Left lobe of liver (tissue), 2 donors: ENCODE results near the gene PLEKHM2. TPM values are rescaled to one million over a fixed set of nuclear protein-coding genes. Genes with fewer than 3 reads are reported as not detected.

Source experiments
- ATAC-seq: fragments of 200-7000 bp; cut with Tn5 transposase; one replicate; pipeline ENCODE4 v1.9.1; 2020; ENCODE audit warnings: mild to moderate bottlenecking, moderate library complexity
- DNase-seq: peaks from one replicate; pipeline ENCODE4 v3.0.0-alpha.2; 2020; ENCODE audit warnings: low spot score
- total RNA-seq: library from RNA; stranded (reverse); gene quantifications from one replicate; pipeline ENCODE4 v1.2.1, GENCODE V29; 2021
- donor health status: DM: no; HTN: no; CAD: no; lungs with moderate emphysema.
- donor health status: DM: no; HTN: yes; CAD: no.

The PLEKHM2 gene
- total RNA-seq, 1 donor from 2014 or later, result 22.0 TPM

DNA sequence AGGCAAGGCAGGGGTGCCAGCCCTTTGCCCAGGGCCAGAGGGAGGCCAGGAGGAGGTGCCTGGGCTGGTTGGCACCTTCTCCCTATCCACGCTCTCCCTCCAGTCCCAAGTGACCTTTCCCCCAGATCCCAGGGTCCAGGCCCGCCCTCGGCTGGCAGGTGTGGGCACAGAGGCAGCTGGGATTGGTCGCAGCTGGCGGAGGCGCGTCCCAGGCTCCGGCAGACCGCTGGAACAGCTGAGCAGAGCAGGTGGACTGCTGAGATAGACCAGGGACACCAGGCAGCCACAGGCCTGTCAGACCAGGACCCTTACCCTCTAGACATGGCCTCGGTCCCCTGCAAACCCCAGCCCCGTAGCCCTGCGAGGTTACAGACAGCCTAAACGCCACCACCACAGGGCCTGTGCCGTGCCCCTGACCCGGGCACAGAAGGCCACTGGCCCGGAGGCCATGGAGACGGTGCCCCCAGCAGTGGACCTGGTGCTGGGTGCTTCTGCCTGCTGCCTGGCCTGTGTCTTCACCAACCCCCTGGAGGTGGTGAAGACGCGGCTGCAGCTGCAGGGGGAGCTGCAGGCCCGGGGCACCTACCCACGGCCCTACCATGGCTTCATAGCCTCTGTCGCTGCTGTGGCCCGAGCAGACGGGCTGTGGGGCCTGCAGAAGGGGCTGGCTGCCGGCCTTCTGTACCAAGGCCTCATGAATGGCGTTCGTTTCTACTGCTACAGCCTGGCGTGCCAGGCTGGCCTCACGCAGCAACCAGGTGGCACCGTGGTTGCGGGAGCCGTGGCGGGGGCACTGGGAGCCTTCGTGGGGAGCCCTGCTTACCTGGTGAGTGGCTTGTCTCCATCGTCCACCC is 52.1 kb downstream of the PLEKHM2 start, which contains the start of gene SLC25A34:
Gene SLC25A34, plus strand, starts transcription at position 221 of the 854 bp plus-strand sequence. Its CDS starts 228 bp downstream, at position 449.
- peak; percentile 79 for ATAC-seq
- DNase-seq, result peak; percentile 98

DNA sequence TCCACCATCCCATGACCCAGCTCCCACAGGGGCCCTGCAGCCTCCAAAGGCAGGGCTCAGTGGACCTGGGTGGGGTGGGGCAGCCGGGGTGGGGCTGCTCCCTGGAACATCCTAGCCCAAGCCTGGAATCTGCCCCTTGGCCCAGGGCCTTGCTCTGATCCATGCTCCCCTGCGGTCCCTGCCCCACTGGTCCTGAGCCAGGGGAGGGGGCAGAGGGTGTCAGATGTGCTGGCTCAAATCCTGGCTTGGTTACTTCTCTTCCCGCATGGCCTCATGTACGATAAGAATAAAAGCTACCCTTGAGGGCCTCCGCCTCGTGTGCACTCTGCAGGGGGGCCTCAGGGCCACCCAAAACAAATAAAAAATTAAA is 52.8 kb downstream of the PLEKHM2 start:
- ATAC-seq (peak; percentile 58), DNase-seq (peak; percentile 88)

DNA sequence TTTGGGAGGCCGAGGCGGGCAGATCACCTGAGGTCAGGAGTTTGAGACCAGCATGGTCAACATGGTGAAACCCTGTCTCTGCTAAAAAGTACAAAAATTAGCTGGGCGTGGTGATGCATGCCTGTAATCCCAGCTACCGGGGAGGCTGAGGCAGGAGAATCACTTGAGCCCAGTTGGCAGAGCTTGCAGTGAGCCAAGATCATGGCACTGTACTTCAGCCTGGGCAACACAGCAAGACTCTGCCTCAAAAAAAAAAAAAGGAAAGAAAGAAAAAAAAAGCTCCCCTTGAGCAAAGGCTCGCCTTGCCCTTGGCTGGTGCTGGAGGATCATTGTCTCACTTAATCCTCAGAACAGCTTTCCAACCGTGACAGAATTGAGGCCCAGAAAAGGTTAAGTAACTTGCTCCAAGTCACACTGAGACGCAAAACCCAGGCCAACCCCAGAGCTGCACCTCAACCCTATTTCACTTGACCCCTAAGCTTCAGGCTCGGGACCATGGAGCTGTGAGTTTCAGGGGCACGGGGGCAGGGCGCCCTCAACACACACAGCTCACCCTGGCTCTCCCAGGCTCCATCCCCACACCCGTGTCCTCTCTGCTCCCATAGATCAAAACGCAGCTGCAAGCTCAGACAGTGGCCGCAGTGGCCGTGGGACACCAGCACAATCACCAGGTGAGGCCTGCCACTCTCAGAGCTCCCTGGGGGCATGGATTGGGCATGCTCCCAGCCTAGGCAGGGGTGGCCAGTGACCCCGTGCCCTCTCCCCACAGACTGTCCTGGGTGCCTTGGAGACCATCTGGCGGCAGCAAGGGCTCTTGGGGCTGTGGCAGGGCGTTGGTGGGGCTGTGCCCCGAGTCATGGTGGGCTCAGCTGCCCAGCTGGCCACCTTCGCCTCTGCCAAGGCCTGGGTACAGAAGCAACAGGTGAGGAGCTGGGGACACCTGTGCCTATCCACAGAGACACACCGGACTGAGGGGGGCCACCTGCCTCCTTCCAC is 53.5 kb downstream of the PLEKHM2 start:
- ATAC-seq, result no peak
- no peak for DNase-seq

DNA sequence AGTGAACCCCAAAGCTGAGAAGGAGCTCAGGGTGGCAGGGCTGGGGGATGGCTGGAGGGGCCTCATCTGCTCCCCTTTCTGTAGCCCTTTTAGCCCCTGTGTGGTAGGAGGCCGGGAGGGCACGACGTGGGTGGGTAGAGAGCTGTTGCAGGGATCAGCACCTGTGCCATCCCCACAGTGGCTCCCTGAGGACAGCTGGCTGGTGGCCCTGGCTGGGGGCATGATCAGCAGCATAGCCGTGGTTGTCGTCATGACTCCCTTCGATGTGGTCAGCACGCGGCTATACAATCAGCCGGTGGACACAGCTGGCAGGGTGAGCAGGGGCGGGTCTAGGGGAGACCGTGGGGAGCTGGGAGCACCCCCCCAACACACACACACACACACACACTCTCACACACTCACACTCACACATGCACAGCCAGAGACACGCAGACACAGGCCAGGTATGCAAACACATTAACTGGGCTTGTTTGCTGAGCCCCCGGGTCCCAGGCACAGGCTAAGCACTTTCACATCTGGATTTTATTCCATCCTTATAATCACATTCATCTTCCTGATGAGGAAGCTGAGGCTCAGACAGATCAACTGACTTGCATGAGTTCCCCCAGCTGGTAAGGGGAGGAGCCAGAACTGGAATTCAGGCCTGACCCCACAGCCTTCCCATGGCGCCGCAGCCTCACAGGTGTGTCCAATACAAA is 54.4 kb downstream of the PLEKHM2 start:
- ATAC-seq (no peak), DNase-seq (no peak)

DNA sequence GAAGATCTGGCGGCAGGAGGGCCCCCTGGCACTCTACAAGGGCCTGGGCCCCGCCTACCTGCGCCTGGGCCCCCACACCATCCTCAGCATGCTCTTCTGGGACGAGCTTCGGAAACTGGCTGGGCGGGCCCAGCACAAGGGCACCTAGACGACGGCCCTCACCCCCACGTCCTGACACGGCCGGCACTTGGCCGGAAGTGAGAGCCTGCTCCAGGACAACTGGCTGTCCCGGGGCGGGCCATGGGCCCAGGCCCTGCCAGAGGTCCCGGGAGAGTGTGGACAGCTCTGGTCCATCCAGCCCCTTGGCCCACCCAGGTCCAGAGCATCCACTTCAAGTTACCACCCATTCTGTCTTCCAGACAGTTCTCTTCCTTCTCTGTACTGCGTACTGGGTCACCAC is 55.1 kb downstream of the PLEKHM2 start:
- ATAC-seq (no peak), DNase-seq (no peak)

DNA sequence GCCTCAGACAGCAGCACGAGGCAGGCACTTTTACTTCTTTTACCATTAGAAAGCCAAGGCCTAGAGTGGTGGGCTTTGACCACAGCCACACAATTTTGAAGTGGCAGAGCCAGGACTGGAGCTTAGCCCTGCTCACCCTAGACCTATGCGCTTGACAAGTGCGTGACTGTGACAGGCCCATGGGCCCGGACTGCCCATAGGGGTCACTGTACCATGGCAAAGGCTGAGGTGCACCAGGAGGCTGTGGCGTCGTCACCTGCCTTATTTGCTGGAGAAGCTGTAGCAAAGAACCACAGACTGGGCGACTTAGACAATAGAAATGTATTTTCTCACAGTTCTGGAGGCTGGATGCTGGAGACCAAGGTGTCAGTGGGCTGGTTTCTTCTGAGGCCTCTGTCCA is 55.6 kb downstream of the PLEKHM2 start:
- DNase-seq, result no peak
- ATAC-seq, result no peak

DNA sequence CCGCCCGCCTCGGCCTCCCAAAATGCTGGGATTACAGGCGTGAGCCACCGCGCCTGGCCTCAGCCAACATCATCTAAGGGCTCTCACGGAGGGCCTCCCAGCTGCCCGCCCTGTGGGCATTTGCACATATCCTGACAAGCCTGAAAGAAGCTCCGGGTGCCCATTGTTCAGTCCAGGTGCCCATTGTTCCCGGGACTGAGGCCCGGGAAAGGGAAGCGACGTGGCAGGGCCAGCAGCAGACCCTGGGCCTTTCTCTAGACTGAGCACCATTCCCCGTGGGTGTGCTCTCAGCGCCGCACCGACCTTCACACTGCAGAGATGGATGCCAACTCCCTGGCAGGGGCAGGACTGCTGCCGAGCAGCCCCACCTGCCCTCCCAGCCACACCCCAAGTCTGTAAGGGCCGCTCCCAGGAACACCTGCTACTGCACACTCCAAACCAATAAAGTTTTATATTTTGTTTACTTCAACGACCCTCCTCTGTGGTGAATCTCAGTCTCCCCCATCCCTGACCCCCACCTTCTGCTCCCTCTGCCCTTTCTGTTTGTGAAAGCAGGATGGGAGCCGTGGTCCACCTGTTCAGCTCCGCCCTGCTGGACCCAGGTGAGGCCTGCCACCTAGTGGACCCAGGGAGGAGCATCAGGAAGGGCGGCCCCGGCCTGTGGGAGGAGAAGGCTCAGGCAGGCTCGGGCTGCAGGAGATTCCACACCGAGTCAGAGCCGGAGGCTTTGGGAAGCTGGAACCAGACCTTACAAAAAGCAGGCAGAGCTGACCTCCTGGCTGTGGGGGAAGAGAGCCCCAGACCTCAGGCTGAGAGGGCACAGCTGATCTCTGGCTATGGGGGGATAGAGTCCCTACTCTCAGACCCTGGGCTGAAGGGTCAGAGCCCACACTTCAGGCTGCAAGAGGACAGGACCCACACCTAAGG is 57.1 kb downstream of the PLEKHM2 start:
- ATAC-seq (peak; percentile 78), DNase-seq (peak; percentile 89)

DNA sequence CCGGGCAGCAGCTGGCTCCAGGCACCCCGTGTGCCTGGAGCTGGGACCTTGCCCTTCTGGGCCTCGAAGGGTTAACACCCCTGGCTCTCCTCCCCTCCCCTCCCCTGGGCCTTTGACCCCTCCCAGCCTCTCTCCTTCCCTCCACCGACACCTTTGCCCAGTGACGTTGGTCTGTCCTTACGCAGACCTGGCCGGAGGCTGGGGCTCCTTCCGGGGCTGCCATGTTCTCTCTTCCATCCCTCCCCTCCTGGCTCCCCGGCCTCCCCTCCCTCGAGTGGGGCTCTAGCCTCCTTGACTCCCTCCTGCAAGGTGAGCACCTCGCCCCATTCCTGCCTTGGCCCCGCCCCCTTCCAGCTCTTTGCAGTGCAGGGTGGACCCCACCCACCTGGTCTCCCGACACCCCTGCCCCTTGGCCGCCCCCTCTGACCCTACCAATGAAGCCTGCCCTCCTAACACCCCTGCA is 58.2 kb downstream of the PLEKHM2 start, which contains the start of gene TMEM82:
Gene TMEM82, plus strand, starts transcription at position 161 of the 463 bp plus-strand sequence. Its CDS starts 61 bp downstream, at position 222.
- peak; percentile 83 for ATAC-seq
- peak; percentile 90 for DNase-seq

DNA sequence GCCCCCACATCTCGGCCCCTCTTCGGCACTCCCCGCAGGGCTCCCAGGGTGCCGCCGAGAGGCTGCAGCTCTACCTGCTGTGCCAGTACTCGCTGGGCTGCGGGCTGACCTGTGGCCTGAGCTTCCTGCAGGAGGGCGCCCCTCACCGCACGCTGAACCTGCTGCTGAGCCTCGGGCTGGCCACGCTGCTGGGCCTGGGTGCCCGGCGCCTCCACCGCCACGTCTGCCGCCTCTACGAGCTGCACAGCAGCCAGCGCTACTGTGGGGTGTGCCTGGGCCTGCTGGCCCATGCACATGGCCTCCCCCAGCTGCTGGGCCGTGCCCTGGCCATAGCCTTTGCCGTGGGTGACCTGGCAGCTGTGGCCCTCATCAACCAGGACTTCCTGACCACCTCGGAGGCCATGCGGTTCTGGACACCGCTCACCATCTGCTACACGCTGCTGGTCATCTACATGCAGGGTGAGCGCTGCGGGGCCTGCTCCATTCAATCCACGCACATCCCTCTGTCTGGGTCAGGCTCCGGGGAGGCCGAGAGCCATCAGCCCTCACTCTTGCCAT is 60.1 kb downstream of the PLEKHM2 start:
- ATAC-seq, result no peak
- DNase-seq, result no peak

DNA sequence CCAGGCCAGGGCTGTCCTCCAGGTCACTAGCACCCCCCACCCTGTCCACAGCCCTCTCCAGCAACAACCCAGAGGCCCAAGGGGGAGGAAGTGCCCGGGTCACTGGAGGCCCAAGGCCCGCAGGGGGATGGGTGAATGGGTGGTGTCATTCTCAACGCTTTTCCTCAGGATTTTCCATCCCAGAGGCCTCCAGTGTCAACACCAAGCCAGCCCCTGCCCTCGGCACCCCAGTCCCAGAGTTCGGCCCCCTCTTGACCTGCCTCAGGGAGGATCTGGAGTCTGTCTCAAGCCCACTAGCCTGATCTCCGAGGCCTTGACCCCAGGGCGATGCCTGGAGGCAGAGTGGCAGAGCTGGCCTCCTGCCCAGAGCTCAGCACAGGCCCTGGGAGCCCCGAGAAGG is 63.3 kb downstream of the PLEKHM2 start:
- ATAC-seq (no peak), DNase-seq (no peak)

DNA sequence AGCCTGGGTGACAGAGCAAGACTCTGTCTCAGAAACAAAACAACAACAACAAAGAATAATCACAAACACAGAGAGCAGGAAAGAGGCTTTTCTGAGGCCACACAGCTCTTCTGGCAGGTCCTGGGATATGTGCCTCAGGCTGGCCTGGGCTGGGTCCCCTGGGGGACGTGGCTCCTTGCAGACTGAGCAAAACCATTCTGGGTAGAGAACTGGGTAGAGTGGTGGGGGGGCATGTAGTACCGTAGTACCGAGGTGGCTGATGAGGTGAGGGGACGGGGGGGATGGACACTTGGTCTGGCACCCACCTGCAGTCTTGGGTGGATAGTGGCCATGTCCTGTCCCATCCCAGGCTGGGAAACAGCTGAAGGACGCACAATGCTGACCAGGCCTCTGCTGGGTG is 64.1 kb downstream of the PLEKHM2 start:
- DNase-seq, result no peak
- ATAC-seq, result no peak

DNA sequence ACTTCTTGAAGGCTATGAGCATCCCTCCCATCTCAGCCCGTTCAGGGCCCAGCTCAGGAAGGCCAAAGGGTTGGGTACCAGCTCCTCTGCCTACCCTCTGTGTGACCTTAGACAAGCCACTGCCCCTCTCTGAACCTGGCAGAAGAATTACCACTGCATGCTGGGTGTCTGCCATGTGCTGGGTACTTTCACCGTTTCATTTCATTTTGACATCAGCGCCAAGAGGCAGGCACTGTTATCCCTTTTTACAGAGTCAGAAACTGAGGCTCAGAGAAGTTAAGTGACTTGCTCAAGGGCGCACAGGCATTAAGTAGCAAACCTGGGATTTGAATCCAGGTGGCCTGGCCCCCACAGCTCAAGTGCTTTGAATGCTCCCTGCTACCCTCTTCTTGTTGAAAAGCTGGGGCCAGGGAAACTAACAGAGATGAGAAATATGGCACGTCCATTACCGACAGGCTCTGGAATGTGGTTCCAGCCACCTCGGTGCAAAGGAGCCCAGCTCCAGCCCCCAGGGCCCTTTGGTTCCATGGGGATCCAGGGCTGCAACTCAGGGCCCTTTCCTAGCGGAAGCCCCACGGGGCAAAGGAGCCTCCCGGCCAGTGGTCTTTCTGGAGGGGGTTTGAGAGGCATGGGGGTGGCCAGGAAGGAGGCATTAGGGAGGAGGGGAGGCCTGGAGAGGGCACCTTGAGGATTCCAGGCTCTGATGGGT is 64.7 kb downstream of the PLEKHM2 start:
- ATAC-seq (no peak), DNase-seq (no peak)

DNA sequence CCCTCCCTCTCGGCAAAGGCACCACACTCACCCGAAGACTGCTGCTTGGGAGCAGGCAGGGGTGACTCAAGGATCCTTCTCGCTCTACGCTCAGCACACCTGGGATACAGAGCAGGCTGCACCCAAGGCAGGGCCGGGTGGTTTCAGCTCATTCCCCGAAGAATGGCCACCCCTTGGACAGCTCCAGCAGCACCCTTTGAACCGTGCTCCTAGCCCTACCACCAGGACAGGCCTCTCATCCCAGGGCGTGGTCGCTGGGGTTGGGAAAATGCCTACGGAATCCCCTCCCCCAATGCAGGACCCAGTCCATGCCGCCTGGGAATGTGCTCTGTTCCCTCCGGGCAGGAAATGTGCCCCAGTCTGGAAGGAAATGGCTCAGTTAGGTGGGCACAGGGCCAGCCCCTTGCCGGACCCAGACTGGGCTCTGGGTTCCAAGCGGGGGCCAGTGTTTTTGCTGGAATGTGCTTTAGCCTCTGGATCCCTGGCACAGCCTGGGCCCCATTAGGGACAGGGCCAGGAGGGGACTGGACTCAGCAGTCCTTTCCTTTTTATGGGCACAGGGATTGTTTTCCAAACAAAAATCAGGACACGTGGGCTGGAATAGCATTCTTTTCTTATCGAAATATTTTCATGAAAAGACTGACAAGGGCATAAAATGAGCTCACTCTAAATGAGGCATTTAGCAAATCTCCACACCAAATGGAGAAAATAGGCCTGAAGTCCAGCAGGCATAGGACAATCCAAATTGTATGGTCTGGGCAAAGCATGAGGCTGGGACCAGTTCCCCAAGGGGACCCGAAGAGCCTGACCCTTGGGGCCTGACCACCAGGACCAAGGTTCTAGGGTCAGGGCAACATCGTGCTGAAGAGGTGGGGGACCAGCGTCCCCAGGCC is 65.5 kb downstream of the PLEKHM2 start:
- DNase-seq, result no peak

DNA sequence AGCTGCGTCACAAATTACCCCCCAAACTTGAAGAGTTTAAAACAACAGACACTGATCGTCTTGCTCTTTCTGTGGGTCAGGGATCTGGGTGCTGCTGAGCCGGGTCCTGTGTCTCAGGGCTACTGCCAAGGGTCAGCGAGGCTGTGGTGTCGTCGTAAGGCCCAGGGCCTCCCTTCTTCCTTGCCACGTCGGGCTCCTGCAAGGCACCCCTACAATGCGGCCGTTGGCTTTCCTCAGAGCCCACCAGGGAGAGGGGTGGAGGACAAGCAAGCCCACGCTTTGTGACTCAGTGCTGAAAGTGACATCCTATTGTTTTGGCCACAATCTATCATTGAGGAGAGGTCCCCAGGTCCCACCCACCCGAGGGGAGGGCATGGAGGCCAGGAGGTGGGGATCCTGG is 66.8 kb downstream of the PLEKHM2 start:
- DNase-seq (no peak), ATAC-seq (no peak)

More for the DNA sequence above, 65.5 kb downstream of the PLEKHM2 start:
- ATAC-seq, result peak; percentile 35

DNA sequence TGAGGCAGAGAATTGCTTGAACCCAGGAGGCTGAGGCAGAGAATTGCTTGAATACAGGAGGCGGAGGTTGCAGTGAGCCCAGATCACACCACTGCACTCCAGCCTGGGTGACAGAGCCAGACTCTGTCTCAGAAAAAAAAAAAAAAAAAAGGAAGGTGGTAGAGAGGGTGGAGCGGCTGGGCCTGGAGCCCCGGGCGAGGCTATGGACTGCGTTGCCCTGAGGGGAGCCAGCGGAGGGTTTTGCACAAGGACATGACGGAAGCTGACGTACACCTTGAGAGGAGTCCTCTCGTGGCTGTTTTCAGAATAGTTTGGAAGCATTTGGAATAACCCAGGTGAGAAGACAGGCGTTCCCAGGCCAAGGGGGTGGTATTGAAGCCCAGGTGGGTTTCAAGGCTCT is 67.6 kb downstream of the PLEKHM2 start:
- ATAC-seq, result no peak
- no peak for DNase-seq

DNA sequence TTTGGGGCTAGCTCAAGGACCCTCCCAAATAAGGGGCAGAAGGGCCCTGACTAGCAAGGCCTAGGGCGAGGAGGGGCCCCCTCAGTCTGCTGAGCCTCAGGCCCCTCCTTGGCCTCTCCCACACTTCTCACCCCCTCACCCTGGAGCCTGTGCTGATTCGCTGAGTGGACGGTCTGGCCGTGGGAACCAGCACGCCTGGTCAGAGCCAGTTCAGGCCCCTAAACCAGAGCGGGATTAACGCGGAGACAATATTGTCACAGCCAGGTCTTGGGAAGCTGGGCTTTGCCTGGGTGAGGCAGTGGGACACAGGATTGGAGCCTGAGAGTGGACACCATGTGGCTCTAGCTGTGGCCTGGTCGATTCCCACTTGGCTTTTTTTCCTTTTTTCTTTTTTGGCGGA is 69.7 kb downstream of the PLEKHM2 start:
- ATAC-seq (no peak), DNase-seq (no peak)

DNA sequence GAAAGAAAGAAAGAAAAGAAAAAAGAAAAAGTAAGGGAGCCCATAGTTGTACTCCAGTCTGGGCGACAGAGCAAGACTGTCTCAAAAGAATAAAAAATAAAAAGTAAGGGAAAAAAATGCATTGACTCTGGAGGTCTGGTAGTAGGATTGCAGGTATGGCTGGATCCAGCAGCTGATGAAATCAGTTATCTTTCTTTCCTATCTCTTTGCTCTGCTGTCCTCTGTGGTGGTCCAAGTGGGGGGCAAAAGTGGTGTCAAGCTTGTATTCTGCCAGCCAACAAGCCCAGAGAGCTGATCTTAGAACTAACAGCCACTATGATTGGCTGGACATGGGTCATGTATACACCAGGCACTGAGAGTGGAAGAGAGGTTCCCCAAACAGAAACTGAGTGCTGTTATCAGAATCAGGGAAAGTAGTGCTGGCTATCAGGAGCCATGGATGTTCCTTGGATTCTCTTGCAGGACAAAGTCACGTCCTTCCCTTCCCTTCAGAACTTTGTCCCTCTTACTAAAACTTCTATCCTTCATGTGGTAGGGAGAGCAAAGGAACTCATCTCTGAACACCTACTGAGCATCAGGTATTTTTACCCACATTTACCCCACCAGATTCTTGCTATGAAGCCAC is 71.0 kb downstream of the PLEKHM2 start:
- no peak for ATAC-seq
- DNase-seq, result no peak
